Measurements from ENCODE around the gene GRIP2.

Gene GRIP2

GRCh38 chr3:14539384-14539741, 779 bp downstream of the GRIP2 start:
- DNase-seq (ENCODE audit: low spot score), result no peak

- DNase-seq (ENCODE audit: low spot score), result no peak
Measured at GRCh38 chr3:14538451-14539088, 1.6 kb downstream of the GRIP2 start.

GRCh38 chr3:14537590-14538450, 2.3 kb downstream of the GRIP2 start:
- peak; percentile 62 for DNase-seq (ENCODE audit: low spot score)

- no peak for DNase-seq (ENCODE audit: low spot score)
Measured at GRCh38 chr3:14536837-14537589, 3.1 kb downstream of the GRIP2 start.

- DNase-seq (ENCODE audit: low spot score), result no peak
Measured at GRCh38 chr3:14536055-14536815, 3.9 kb downstream of the GRIP2 start.

GRCh38 chr3:14535616-14536015, 4.5 kb downstream of the GRIP2 start:
- DNase-seq (ENCODE audit: low spot score), result no peak

- DNase-seq (ENCODE audit: low spot score), result no peak
Measured at GRCh38 chr3:14534516-14535191, 5.5 kb downstream of the GRIP2 start.

GRCh38 chr3:14533457-14533958, 6.6 kb downstream of the GRIP2 start:
- DNase-seq (ENCODE audit: low spot score), result no peak

GRCh38 chr3:14532691-14533456, 7.3 kb downstream of the GRIP2 start:
- DNase-seq (ENCODE audit: low spot score), result no peak

GRCh38 chr3:14531856-14532395, 8.2 kb downstream of the GRIP2 start:
- DNase-seq (ENCODE audit: low spot score), result no peak

- no peak for DNase-seq (ENCODE audit: low spot score)
Measured at GRCh38 chr3:14528081-14528480, 12.1 kb downstream of the GRIP2 start.

- peak; percentile 97 for DNase-seq (ENCODE audit: low spot score)
Measured at GRCh38 chr3:14525685-14526631, 14.2 kb downstream of the GRIP2 start.

GRCh38 chr3:14524920-14525660, 15.1 kb downstream of the GRIP2 start:
- DNase-seq (ENCODE audit: low spot score), result no peak

GRCh38 chr3:14524311-14524711, 15.8 kb downstream of the GRIP2 start:
- no peak for DNase-seq (ENCODE audit: low spot score)

- DNase-seq (ENCODE audit: low spot score), result no peak
Measured at GRCh38 chr3:14523792-14524191, 16.4 kb downstream of the GRIP2 start.

GRCh38 chr3:14522768-14523167, 17.4 kb downstream of the GRIP2 start:
- DNase-seq (ENCODE audit: low spot score), result no peak

GRCh38 chr3:14522129-14522691, 17.9 kb downstream of the GRIP2 start:
- DNase-seq (ENCODE audit: low spot score), result no peak

GRCh38 chr3:14521611-14522010, 18.5 kb downstream of the GRIP2 start:
- no peak for DNase-seq (ENCODE audit: low spot score)

Data from hepatic stellate cell (primary cell).